C4-2B (cell line): ENCODE measurements around the gene MINDY4.

ENCODE experiments used
- H3K27ac ChIP-seq: fragments of 450-650 bp; 2 replicates; pipeline ENCODE4 v1.5.1; 2017
- ZFX ChIP-seq: fragments of 450-650 bp; IDR thresholded peaks from 2 replicates; pipeline ENCODE4 v1.6.1; 2017
- TF ChIP-seq, protein P1 (sequence below): fragments of 450-650 bp; conservative IDR thresholded peaks from 2 replicates; pipeline ENCODE4 v1.5.1; 2017; ENCODE audit warnings: mild to moderate bottlenecking

Gene MINDY4

DNA sequence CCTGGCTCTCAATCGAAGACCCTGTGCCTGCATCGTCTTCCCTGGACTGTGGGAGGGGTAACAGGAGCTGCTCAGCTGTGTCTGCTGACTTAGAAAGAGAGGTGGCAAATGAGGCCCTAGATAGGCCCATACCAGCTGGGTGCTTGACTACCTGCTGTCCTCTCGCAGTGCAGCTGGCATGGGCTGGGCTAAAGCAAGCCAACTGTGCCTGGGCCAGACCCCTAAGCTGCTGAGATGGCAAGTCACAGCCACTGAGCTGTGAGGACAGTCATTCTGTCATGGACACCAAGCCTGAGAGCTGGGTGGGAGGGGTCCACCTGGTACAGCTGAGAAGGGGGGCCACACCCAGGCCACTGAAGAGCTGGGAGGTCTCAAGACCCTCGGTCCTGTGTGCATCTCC lies 94.6 kb downstream of the MINDY4 start:
- no peak overlapping the region for H3K27ac ChIP-seq
- TF ChIP-seq ZFX = no peak
- TF ChIP-seq, protein P1, sequence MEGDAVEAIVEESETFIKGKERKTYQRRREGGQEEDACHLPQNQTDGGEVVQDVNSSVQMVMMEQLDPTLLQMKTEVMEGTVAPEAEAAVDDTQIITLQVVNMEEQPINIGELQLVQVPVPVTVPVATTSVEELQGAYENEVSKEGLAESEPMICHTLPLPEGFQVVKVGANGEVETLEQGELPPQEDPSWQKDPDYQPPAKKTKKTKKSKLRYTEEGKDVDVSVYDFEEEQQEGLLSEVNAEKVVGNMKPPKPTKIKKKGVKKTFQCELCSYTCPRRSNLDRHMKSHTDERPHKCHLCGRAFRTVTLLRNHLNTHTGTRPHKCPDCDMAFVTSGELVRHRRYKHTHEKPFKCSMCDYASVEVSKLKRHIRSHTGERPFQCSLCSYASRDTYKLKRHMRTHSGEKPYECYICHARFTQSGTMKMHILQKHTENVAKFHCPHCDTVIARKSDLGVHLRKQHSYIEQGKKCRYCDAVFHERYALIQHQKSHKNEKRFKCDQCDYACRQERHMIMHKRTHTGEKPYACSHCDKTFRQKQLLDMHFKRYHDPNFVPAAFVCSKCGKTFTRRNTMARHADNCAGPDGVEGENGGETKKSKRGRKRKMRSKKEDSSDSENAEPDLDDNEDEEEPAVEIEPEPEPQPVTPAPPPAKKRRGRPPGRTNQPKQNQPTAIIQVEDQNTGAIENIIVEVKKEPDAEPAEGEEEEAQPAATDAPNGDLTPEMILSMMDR = no peak

DNA sequence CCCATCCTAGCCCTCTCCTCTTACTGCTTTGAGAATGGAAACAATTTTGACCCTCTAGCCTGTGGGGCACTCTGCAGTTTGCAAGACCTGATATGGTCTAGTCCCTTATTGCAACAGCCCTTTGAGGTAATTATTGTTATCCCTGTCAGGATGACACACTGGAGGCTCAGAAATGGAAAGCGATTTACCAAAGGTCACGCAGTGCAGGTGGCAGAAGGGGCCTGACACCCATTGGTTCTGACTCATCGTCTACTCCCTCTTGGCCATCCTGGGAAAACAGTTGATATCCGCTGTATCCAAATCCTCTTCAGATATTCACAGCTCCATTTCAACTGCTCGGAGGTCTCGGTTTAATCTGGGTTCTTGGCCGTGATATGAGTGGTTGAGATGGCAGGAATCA lies 95.7 kb downstream of the MINDY4 start:
- TF ChIP-seq ZFX = no peak
- TF ChIP-seq, protein P1 = no peak
- no peak overlapping the region for H3K27ac ChIP-seq

DNA sequence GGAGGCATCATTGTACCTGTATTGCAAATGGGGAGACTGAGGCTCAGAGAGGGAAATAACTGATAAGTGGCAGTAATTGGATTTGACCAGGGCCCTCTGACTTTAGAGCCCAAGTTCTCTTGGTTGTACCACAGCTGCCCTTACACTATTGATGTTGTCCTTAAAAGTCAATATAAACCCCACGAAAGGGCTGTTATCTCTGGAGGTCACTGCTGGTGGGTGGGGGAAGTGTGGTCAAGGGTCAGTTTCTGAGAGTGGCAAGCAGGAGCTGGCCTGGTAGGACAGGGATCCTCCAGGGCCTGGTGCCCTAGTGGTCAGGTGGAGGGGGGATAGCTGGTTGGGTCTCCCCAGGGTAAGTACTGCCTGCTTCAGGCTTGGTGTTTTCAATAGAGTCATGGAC lies 96.3 kb downstream of the MINDY4 start:
- TF ChIP-seq ZFX = no peak
- TF ChIP-seq, protein P1 = no peak
- no peak overlapping the region for H3K27ac ChIP-seq

DNA sequence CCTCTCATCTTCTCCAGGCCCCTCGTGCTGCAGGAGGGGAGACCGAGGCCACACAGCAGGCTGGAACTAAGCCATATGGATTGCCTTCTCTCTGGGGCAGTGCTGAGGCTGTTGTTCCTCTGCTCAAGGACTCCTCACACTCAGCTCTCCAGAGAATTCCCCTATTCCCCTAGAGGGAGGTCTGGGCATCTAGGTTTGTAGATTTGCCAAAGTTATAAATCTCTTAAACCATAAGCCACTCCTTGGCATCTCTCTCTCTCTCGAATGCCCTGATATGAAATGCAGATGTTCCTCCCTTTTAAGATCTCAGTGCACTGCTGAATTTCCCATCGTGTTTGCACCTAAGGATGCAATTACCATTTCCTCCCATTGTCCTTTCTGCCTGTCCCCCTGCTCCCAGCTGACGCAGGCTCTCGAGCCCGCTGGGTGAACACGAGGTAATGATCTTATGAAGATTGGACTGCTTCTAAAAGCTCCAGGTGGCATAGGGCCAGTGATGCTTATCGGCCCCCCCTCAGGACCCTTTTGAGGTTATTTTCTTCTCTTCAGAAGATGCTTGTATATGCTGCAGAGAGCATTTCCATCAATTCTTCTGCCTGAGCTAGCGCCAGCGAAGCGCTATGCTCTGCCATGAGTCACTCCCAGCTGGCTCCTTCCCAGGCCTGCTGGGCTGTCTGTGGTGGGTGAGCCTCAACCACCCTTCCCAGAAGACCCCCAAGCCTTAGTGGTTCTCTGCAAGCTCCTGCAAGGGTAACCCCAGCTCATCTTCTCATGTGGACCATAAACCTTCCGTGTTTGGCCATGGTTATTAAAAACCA lies 98.8 kb downstream of the MINDY4 start:
- TF ChIP-seq, protein P1 = no peak
- no peak for TF ChIP-seq ZFX
- no peak overlapping the region for H3K27ac ChIP-seq

DNA sequence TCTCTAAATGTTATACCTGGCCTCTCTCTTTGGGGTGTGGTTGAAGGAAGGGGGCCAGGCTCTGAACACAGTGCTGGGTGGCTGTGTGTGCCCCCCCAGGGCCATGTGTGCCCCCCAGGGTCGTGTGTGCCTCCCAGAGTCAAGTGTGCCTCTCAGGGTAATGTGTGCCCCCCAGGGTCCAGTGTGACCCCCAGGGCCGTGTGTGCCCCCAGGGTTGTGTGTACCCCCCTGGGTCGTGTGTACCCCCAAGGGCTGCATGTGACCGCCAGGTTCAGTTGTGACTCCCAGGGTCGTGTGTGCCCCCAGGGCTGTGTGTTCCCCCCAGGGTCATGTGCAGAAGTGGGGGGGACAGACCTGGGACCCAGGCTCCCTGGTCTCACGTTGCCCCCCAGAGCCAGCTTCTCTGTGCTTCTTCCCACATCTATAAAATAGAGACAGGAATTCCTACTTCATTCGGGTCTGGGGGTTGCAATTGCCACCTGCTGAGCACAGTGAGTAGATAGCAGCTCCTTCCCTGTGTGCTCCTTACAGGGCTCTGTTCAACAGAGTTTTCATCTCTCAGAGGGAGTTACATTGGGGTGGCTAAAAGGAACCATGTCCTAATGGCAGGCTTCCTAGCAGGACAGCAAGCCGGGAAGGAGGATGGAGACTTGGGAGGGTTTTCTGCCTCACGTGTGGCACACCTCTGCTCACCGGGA lies 99.8 kb downstream of the MINDY4 start:
- TF ChIP-seq, protein P1 = no peak
- no peak overlapping the region for H3K27ac ChIP-seq

DNA sequence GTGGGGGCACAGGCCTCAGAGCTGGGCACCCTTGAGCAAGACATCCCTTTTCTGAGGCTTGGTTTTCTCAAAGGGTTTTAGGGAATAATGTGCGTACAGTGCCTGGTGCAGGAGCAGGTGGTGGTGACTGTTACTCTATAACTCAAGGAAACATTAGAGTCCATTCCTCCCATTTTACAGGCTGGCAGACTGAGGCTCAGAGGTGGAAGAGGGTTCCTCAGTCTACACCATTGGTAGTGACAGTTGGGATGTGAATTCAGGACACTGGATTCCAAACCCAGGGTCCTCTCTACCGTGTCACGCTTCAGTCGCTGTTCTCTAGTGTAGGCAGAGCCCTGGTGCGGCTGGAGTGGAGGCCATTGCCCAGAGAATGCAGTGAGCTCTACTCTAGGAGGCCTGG lies 100.4 kb downstream of the MINDY4 start:
- TF ChIP-seq, protein P1 = no peak
- TF ChIP-seq ZFX = no peak
- no peak overlapping the region for H3K27ac ChIP-seq

DNA sequence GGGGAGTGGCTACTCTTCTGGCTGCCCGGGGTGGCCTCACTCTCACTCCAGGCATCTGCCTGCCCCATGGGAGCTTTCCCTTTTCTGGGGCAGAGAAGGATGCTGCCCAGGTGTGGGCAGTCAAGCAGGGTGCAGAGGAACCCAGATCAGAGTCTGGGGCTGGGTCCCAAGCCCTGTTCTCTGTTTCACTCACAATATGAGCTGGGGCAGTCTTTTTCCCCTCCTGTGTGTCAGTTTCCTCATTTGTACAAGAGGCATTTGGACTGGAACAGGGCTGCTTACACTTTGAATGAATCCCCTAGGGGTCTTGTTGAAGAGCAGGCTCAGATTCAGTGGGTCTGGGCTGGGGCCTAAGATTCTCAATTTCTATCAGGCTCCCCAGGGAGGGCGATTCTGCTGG lies 102.0 kb downstream of the MINDY4 start:
- no peak overlapping the region for H3K27ac ChIP-seq
- TF ChIP-seq, protein P1 = no peak
- TF ChIP-seq ZFX = no peak
